Osteoblast (primary cell): ENCODE measurements around the gene ELANE. TPM values are rescaled to one million over a fixed set of nuclear protein-coding genes. Genes with fewer than 3 reads are reported as not detected.
"Not testable (repeated sequence)": the region's sequence is repeated elsewhere in the genome, so short reads cannot be mapped to it uniquely, and the experiment has no call there.

Source experiments
- DNase-seq: peaks from one replicate; pipeline ENCODE4 v3.0.0; 2011; ENCODE audit warnings: low spot score, mixed read lengths; ENCODE audit not compliant: insufficient read length; ENCODE audit errors: missing footprints
- H2AFZ ChIP-seq: 2 replicates; pipeline ENCODE4 v1.6.0; 2011; ENCODE audit warnings: mild to moderate bottlenecking, low read length
- H3K27ac ChIP-seq: 2 replicates; pipeline ENCODE4 v1.5.1; 2011; ENCODE audit warnings: mild to moderate bottlenecking, low read depth, low read length, moderate library complexity
- H3K27me3 ChIP-seq: 2 replicates; pipeline ENCODE4 v1.6.0; 2012; ENCODE audit warnings: mild to moderate bottlenecking, control low read depth, inconsistent platforms, low read length, moderate library complexity; ENCODE audit not compliant: insufficient read depth
- H3K36me3 ChIP-seq: 2 replicates; pipeline ENCODE4 v1.5.1; 2011; ENCODE audit warnings: mild to moderate bottlenecking, low read length, control low read depth, moderate library complexity; ENCODE audit not compliant: insufficient read depth
- H3K4me1 ChIP-seq: 2 replicates; pipeline ENCODE4 v1.5.1; 2011; ENCODE audit warnings: mild to moderate bottlenecking, low read length, control low read depth, moderate library complexity; ENCODE audit not compliant: insufficient read depth
- H3K4me2 ChIP-seq: 2 replicates; pipeline ENCODE4 v1.6.0; 2011; ENCODE audit warnings: mild to moderate bottlenecking, low read length; ENCODE audit not compliant: insufficient read depth
- H3K4me3 ChIP-seq: fragments of 200-600 bp; sonication (generic); 3 replicates; pipeline ENCODE4 v1.5.1; 2012; ENCODE audit warnings: mild to moderate bottlenecking, low read length, inconsistent platforms; ENCODE audit not compliant: insufficient read depth
- H3K79me2 ChIP-seq: 2 replicates; pipeline ENCODE4 v1.6.0; 2012; ENCODE audit warnings: mild to moderate bottlenecking, low read length, control low read depth, inconsistent platforms; ENCODE audit not compliant: insufficient read depth
- H3K9me3 ChIP-seq: 2 replicates; pipeline ENCODE4 v1.5.1; 2011; ENCODE audit warnings: low read depth, low read length, control low read depth
- H4K20me1 ChIP-seq: 2 replicates; pipeline ENCODE4 v1.6.0; 2012; ENCODE audit warnings: mild to moderate bottlenecking, low read length, control low read depth; ENCODE audit not compliant: insufficient read depth
- total RNA-seq: library from RNA; depleted of rRNA; stranded (reverse); fragments of >200 nt; gene quantifications from 2 replicates; pipeline ENCODE4 v1.2.3, GENCODE V29; 2012
- TF ChIP-seq, protein P1 (sequence below): IDR thresholded peaks from 2 replicates; pipeline ENCODE4 v1.5.1; 2011; ENCODE audit warnings: mild to moderate bottlenecking, low read depth, low read length, moderate library complexity; ENCODE audit errors: extremely low read depth

ELANE gene
- total RNA-seq, 1 donor = 0.36 TPM

DNA sequence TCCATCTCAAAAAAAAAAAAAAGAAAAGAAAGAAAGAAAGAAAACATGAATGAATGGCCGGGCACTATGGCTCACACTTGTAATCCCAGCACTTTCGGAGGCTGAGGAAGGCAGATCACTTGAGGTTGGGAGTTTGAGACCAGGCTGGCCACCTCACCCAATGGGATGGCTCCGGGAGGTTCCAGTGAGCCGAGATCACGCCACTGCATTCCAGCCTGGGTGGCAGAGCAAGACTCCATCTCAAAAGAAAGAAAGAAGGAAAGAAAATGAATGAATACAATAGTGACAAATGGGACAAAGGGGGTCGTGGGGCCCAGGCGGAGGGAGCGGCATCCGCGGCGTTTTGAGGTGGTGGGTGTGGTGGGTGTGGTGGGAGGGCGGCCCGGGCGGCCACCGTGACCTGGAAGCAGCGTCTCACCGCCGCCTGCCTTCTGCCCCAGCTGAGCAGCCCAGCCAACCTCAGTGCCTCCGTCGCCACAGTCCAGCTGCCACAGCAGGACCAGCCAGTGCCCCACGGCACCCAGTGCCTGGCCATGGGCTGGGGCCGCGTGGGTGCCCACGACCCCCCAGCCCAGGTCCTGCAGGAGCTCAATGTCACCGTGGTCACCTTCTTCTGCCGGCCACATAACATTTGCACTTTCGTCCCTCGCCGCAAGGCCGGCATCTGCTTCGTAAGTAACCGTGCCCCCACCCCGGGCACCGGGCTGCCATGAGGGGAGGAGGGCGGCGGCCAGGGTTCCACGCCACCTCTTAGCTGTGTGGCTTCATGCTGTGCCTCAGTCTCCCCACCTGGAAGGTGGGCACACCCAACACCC, 6.2 kb upstream of the ELANE start:
- Histone ChIP-seq H2AFZ (no peak overlapping the region), H3K4me2 (no peak overlapping the region), H3K27ac (no peak overlapping the region), H3K36me3 (no peaks in the 10 kb centered on the region), H3K4me3 (no peak overlapping the region), H3K27me3 (peaks cover 37% of the 10 kb centered on the region), H3K9me3 (no peaks in the 10 kb centered on the region), H3K79me2 (no peaks in the 10 kb centered on the region), H4K20me1 (no peaks in the 10 kb centered on the region), H3K4me1 (peaks cover 3% of the 10 kb centered on the region)
- DNase-seq = no peak
- TF ChIP-seq, protein P1, sequence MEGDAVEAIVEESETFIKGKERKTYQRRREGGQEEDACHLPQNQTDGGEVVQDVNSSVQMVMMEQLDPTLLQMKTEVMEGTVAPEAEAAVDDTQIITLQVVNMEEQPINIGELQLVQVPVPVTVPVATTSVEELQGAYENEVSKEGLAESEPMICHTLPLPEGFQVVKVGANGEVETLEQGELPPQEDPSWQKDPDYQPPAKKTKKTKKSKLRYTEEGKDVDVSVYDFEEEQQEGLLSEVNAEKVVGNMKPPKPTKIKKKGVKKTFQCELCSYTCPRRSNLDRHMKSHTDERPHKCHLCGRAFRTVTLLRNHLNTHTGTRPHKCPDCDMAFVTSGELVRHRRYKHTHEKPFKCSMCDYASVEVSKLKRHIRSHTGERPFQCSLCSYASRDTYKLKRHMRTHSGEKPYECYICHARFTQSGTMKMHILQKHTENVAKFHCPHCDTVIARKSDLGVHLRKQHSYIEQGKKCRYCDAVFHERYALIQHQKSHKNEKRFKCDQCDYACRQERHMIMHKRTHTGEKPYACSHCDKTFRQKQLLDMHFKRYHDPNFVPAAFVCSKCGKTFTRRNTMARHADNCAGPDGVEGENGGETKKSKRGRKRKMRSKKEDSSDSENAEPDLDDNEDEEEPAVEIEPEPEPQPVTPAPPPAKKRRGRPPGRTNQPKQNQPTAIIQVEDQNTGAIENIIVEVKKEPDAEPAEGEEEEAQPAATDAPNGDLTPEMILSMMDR = no peak

DNA sequence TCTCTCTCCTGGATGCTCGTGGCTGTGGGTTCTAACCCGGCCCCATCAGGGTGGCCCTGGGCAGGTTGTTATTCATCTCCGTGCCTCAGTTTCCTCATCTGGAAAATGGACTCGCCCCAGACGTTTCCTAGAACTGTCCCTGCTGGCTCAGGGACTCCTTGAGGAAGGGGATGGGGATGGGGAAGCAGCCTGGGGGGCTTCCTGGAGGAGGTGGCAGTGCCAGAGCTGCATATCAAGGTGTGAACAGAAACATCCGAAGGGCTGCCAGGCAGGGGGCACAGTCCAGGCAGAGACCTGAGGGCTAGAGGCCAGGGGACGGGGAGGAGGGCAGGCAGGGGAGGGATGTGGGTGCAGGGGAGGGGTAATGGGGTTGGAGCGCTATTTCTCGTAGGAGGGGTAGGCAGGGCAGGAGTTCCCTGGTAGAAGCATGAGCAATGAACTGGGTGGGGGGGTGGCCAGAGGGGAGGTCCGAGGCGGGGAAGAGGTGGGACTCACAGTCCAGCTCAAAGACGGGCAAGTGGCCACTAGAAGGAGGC, 3.6 kb upstream of the ELANE start:
- peaks cover 3% of the 10 kb centered on the region for H3K4me1 ChIP-seq
- H3K36me3 ChIP-seq = no peaks in the 10 kb centered on the region
- peaks cover 32% of the 10 kb centered on the region for H3K27me3 ChIP-seq
- H4K20me1 ChIP-seq = no peaks in the 10 kb centered on the region
- TF ChIP-seq, protein P1 = no peak
- DNase-seq = no peak
- no peak overlapping the region for H3K4me2 ChIP-seq
- no peak overlapping the region for H2AFZ ChIP-seq
- no peaks in the 10 kb centered on the region for H3K79me2 ChIP-seq
- no peaks in the 10 kb centered on the region for H3K9me3 ChIP-seq
- no peak overlapping the region for H3K27ac ChIP-seq
- no peak overlapping the region for H3K4me3 ChIP-seq

DNA sequence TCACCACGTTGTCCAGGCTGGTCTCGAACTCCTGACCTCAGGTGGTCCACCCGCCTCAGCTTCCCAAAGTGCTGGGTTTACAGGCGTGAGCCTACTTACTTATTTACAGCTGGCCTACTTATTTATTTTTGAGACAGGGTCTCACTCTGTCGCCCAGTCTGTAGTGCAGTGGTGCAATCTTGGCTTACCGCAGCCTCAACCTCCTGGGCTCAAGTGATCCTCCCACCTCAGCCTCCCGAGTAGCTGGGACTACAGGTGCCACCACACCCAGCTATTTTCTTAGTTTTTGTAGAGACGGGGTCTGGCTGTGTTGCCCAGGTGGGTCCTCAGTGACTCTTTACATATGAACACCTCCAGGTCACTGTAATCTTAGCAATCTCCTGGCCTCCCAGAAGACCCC, 2.9 kb upstream of the ELANE start:
- H3K4me1 ChIP-seq, H3K79me2 ChIP-seq, DNase-seq, H2AFZ ChIP-seq, H3K9me3 ChIP-seq, H3K4me2 ChIP-seq, H3K36me3 ChIP-seq, H3K27ac ChIP-seq, H4K20me1 ChIP-seq, H3K4me3 ChIP-seq: not testable (repeated sequence)
- H3K27me3 ChIP-seq = peaks cover 27% of the 10 kb centered on the region

DNA sequence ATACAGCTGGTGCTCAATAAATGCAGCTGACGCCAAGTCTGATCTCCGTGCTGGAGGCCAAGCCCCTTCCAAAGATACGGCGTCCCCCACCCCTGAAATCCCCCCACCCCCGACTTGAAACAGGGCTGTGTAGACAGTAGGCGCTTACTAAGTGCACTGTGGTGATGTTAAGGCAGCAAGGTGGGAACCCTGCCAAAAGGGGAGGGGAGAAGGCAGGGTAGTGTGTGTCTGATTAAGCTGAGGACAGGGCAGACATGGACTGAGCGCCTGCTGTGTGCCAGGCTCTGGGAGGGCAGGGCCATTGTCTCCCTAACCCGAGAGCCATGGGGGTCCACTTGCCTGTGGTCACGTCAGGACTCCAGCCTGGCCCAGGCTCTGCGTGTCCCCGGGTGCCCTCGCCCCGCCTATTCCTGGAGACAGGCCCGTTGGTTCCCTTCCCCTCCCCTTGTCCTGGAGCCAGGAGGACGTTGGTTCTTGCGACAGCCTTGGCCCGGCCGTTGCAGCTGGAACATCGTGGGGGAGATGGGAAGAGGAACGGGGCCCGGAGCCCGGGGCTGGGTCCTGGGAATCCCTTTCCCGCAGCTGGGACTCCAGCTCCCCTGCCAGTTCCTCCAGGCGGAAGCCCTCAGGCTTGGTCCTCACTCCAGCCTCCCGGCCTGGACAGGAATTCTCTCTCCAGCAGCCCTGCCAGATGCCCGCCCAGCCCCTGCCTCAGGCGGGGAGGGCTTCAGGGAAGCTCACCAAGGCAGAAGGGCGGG, 1.7 kb upstream of the ELANE start:
- Histone ChIP-seq H3K27me3 (peaks cover 23% of the 10 kb centered on the region), H2AFZ (peak overlapping the region; percentile 81), H3K79me2 (no peaks in the 10 kb centered on the region), H3K4me2 (peak overlapping the region; percentile 65), H3K4me3 (peak overlapping the region; percentile 49), H3K4me1 (peaks cover 3% of the 10 kb centered on the region), H4K20me1 (no peaks in the 10 kb centered on the region), H3K36me3 (no peaks in the 10 kb centered on the region), H3K9me3 (no peaks in the 10 kb centered on the region), H3K27ac (no peak overlapping the region)
- peak; percentile 99 for DNase-seq
- TF ChIP-seq, protein P1 = no peak
